ENCODE measurements around the gene DNAH2.

DNA sequence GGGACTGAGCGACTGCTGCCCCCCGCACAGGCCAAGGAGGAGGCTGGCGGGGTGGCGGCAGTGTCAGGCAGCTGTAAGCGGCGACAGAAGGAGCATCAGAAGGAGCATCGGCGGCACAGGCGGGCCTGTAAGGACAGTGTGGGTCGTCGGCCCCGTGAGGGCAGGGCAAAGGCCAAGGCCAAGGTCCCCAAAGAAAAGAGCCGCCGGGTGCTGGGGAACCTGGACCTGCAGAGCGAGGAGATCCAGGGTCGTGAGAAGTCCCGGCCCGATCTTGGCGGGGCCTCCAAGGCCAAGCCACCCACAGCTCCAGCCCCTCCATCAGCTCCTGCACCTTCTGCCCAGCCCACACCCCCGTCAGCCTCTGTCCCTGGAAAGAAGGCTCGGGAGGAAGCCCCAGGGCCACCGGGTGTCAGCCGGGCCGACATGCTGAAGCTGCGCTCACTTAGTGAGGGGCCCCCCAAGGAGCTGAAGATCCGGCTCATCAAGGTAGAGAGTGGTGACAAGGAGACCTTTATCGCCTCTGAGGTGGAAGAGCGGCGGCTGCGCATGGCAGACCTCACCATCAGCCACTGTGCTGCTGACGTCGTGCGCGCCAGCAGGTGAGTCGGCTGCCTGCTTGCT is 131.7 kb downstream of the DNAH2 start:
- TF ChIP-seq, protein P1, sequence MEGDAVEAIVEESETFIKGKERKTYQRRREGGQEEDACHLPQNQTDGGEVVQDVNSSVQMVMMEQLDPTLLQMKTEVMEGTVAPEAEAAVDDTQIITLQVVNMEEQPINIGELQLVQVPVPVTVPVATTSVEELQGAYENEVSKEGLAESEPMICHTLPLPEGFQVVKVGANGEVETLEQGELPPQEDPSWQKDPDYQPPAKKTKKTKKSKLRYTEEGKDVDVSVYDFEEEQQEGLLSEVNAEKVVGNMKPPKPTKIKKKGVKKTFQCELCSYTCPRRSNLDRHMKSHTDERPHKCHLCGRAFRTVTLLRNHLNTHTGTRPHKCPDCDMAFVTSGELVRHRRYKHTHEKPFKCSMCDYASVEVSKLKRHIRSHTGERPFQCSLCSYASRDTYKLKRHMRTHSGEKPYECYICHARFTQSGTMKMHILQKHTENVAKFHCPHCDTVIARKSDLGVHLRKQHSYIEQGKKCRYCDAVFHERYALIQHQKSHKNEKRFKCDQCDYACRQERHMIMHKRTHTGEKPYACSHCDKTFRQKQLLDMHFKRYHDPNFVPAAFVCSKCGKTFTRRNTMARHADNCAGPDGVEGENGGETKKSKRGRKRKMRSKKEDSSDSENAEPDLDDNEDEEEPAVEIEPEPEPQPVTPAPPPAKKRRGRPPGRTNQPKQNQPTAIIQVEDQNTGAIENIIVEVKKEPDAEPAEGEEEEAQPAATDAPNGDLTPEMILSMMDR (IDR thresholded peaks at IDR 0.05; ENCODE audit: extremely low read depth in 1 of 2, insufficient read depth in 1 of 2, low read depth in 1 of 2, low read length in 2 of 2): no peak
- TF ChIP-seq FOS (IDR thresholded peaks at IDR 0.05; ENCODE audit: borderline replicate concordance, insufficient read depth, low read length): no peak
- no peak for TF ChIP-seq EZH2 (IDR thresholded peaks at IDR 0.05; ENCODE audit: borderline replicate concordance, low read depth, low read length, severe bottlenecking)
